HEK293 (cell line): ENCODE measurements around the gene REC114.

ENCODE experiments used
- HOXA7 ChIP-seq: sonication (generic); formaldehyde crosslinking; IDR thresholded peaks from 2 replicates; pipeline ENCODE4 v1.8.1; 2022; ENCODE audit warnings: missing genetic modification reagents, borderline replicate concordance
- KLF1 ChIP-seq: fragments of 450-650 bp; formaldehyde crosslinking; IDR thresholded peaks from 2 replicates; pipeline ENCODE4 v1.5.1; 2016; ENCODE audit warnings: missing biosample characterization, missing genetic modification characterization
- REST ChIP-seq: fragments of 450-650 bp; formaldehyde crosslinking; IDR thresholded peaks from 2 replicates; pipeline ENCODE4 v1.5.1; 2016; ENCODE audit warnings: missing biosample characterization, missing genetic modification characterization
- ZFP3 ChIP-seq: fragments of 450-650 bp; formaldehyde crosslinking; IDR thresholded peaks from 2 replicates; pipeline ENCODE4 v1.5.1; 2016; ENCODE audit warnings: low read depth, missing biosample characterization, missing genetic modification characterization
- ZNF112 ChIP-seq: fragments of 450-650 bp; formaldehyde crosslinking; IDR thresholded peaks from 2 replicates; pipeline ENCODE4 v1.5.0; 2017; ENCODE audit warnings: missing biosample characterization, missing genetic modification characterization
- ZNF274 ChIP-seq, 2 experiments: fragments of 200-500 bp in 1 of 2; fragments of 450-650 bp in 1 of 2; sonication (Bioruptor generic) in 1 of 2; formaldehyde crosslinking in 1 of 2; IDR thresholded peaks; 2 replicates each; pipeline versions ENCODE4 v1.5.1 to v1.6.1; 2014 to 2016; ENCODE audit warnings: borderline replicate concordance in 1 of 2, inconsistent platforms in 1 of 2, low read length in 1 of 2, missing biosample characterization in 1 of 2, missing genetic modification characterization in 1 of 2
- ZNF37A ChIP-seq: fragments of 450-650 bp; IDR thresholded peaks from 2 replicates; pipeline ENCODE4 v1.5.1; 2018; ENCODE audit warnings: missing biosample characterization, missing genetic modification characterization
- ZNF423 ChIP-seq: fragments of 450-650 bp; formaldehyde crosslinking; IDR thresholded peaks from 2 replicates; pipeline ENCODE4 v1.5.1; 2016; ENCODE audit warnings: missing biosample characterization, missing genetic modification characterization
- ZNF426 ChIP-seq: fragments of 450-650 bp; formaldehyde crosslinking; IDR thresholded peaks from 2 replicates; pipeline ENCODE4 v1.5.1; 2017; ENCODE audit warnings: missing biosample characterization, missing genetic modification characterization, mild to moderate bottlenecking, inconsistent platforms, moderate library complexity
- ZNF561 ChIP-seq: fragments of 450-650 bp; IDR thresholded peaks from 2 replicates; pipeline ENCODE4 v1.5.1; 2018; ENCODE audit warnings: missing biosample characterization, missing genetic modification characterization, borderline replicate concordance
- ZNF626 ChIP-seq: fragments of 450-650 bp; sonication (Bioruptor Pico); formaldehyde crosslinking; IDR thresholded peaks from 2 replicates; pipeline ENCODE4 v1.5.1; 2018; ENCODE audit warnings: missing biosample characterization, missing genetic modification characterization, inconsistent platforms
- ZNF677 ChIP-seq: fragments of 450-650 bp; IDR thresholded peaks from 2 replicates; pipeline ENCODE4 v1.5.0; 2018; ENCODE audit warnings: missing biosample characterization, mild to moderate bottlenecking, missing genetic modification characterization, moderate library complexity
- TF ChIP-seq, protein P1 (sequence below): fragments of 450-650 bp; formaldehyde crosslinking; IDR thresholded peaks from 2 replicates; pipeline ENCODE4 v1.5.1; 2016; ENCODE audit warnings: missing biosample characterization, missing genetic modification characterization
- TF ChIP-seq, protein P2 (sequence below): fragments of 450-650 bp; formaldehyde crosslinking; IDR thresholded peaks from 2 replicates; pipeline ENCODE4 v1.5.1; 2016; ENCODE audit warnings: missing biosample characterization, missing genetic modification characterization

GRCh38 chr15:73597036-73597638, 154.2 kb downstream of the REC114 start:
- TF ChIP-seq ZNF112 (tag by site-specific recombination) (no peak), ZNF37A (tag by site-specific recombination) (no peak), ZFP3 (tag by site-specific recombination) (no peak), ZNF626 (tag by site-specific recombination) (no peak), ZNF274 (IDR thresholded peaks at IDR 0.05; ENCODE audit: low read length) (no peak), ZNF274 (tag by site-specific recombination; IDR thresholded peaks at IDR 0.05; ENCODE audit: borderline replicate concordance) (no peak), ZNF677 (tag by site-specific recombination) (no peak), ZNF561 (tag by site-specific recombination) (no peak), KLF1 (tag by site-specific recombination) (no peak), ZNF423 (tag by site-specific recombination) (no peak), REST (tag by site-specific recombination) (no peak), HOXA7 (CRISPR knock-in tag) (no peak), ZNF426 (tag by site-specific recombination) (no peak)
- TF ChIP-seq, protein P1, sequence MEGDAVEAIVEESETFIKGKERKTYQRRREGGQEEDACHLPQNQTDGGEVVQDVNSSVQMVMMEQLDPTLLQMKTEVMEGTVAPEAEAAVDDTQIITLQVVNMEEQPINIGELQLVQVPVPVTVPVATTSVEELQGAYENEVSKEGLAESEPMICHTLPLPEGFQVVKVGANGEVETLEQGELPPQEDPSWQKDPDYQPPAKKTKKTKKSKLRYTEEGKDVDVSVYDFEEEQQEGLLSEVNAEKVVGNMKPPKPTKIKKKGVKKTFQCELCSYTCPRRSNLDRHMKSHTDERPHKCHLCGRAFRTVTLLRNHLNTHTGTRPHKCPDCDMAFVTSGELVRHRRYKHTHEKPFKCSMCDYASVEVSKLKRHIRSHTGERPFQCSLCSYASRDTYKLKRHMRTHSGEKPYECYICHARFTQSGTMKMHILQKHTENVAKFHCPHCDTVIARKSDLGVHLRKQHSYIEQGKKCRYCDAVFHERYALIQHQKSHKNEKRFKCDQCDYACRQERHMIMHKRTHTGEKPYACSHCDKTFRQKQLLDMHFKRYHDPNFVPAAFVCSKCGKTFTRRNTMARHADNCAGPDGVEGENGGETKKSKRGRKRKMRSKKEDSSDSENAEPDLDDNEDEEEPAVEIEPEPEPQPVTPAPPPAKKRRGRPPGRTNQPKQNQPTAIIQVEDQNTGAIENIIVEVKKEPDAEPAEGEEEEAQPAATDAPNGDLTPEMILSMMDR (tag by site-specific recombination), result no peak
- TF ChIP-seq, protein P2, sequence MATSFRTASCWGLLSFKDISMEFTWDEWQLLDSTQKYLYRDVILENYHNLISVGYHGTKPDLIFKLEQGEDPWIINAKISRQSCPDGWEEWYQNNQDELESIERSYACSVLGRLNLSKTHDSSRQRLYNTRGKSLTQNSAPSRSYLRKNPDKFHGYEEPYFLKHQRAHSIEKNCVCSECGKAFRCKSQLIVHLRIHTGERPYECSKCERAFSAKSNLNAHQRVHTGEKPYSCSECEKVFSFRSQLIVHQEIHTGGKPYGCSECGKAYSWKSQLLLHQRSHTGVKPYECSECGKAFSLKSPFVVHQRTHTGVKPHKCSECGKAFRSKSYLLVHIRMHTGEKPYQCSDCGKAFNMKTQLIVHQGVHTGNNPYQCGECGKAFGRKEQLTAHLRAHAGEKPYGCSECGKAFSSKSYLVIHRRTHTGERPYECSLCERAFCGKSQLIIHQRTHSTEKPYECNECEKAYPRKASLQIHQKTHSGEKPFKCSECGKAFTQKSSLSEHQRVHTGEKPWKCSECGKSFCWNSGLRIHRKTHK, result no peak
